GM19023 (cell line): ENCODE measurements around the gene C11orf52.
A peak's percentile ranks its signal among the peaks of the same experiment; 100 is the strongest.

ENCODE experiments used
- ATAC-seq: cut with Tn5 transposase; IDR thresholded peaks from one replicate; pipeline ENCODE4 v1.9.1; 2021; ENCODE audit warnings: mild to moderate bottlenecking, moderate library complexity; ENCODE audit not compliant: unreplicated experiment

The C11orf52 gene

GRCh38 chr11:111937844-111938243 is 19.1 kb downstream of the C11orf52 start:
- ATAC-seq: no peak

GRCh38 chr11:111938687-111939160 is 20.0 kb downstream of the C11orf52 start:
- peak; percentile 87 for ATAC-seq

- no peak for ATAC-seq
Observed at GRCh38 chr11:111939836-111940604, 21.3 kb downstream of the C11orf52 start.

- no peak for ATAC-seq
Observed at GRCh38 chr11:111941963-111942362, 23.2 kb downstream of the C11orf52 start.

- ATAC-seq: no peak
Observed at GRCh38 chr11:111942829-111943228, 24.1 kb downstream of the C11orf52 start.

- ATAC-seq: no peak
Observed at GRCh38 chr11:111944139-111944538, 25.4 kb downstream of the C11orf52 start.

- ATAC-seq: no peak
Observed at GRCh38 chr11:111944651-111945051, 25.9 kb downstream of the C11orf52 start.

GRCh38 chr11:111945198-111945597 is 26.5 kb downstream of the C11orf52 start:
- ATAC-seq: no peak

- no peak for ATAC-seq
Observed at GRCh38 chr11:111946499-111946898, 27.8 kb downstream of the C11orf52 start.

GRCh38 chr11:111947143-111947542 is 28.4 kb downstream of the C11orf52 start:
- no peak for ATAC-seq

- ATAC-seq: no peak
Observed at GRCh38 chr11:111949519-111950426, 31.1 kb downstream of the C11orf52 start.

GRCh38 chr11:111951565-111951964 is 32.9 kb downstream of the C11orf52 start:
- no peak for ATAC-seq

GRCh38 chr11:111954154-111954553 is 35.4 kb downstream of the C11orf52 start:
- no peak for ATAC-seq

GRCh38 chr11:111957663-111958444 is 39.1 kb downstream of the C11orf52 start:
- ATAC-seq: no peak

- ATAC-seq: no peak
Observed at GRCh38 chr11:111960916-111961315, 42.2 kb downstream of the C11orf52 start.

- ATAC-seq: no peak
Observed at GRCh38 chr11:111961389-111962300, 42.9 kb downstream of the C11orf52 start.

- ATAC-seq: no peak
Observed at GRCh38 chr11:111963931-111964340, 45.2 kb downstream of the C11orf52 start.

- no peak for ATAC-seq
Observed at GRCh38 chr11:111966678-111967077, 48.0 kb downstream of the C11orf52 start.

- ATAC-seq: no peak
Observed at GRCh38 chr11:111967649-111968048, 48.9 kb downstream of the C11orf52 start.

GRCh38 chr11:111969344-111969743 is 50.6 kb downstream of the C11orf52 start:
- ATAC-seq: no peak
